ENCODE results near the gene PARD3.
A peak's percentile ranks its signal among the peaks of the same experiment; 100 is the strongest.

PARD3 gene

DNA sequence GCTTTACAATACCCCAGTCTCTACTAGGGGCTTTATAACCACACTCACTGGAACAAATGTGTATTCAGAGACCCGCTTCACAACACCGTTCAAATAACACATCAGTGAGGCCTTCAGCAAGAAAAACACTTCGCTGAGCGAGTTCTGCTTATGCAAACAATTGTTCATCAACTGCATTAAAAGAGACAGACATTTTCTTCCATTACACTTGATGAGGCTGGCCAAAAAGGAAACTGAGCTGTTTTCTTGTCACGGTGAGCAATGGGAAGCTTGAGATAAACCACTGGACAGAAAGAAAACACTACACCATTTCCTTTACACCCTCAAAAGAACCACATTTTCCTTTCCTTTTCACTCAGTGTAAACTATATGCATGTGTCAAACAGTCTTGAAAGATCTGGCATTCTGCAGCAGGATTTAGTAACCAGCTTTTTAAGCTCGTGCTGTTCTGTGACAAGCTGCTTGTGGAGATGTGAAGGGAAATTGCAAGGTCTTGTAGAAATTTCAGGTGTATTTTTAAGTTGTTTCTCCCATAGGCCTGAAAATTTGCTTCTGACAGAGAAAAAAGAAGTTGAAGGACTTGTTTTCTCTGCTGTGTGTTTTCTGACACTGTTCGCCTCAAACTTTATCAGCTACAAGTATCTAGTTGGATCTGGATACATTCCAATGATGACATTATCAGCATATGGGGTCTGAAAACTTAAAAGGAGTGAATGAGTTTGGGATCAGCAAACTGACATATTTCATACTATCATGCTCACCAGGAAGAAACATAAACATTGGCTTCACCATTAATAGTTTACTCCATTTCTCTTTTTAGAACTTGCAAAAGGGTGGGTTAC, 693.1 kb downstream of the PARD3 start:
- no peak for DNase-seq (ENCODE audit: low spot score)

DNA sequence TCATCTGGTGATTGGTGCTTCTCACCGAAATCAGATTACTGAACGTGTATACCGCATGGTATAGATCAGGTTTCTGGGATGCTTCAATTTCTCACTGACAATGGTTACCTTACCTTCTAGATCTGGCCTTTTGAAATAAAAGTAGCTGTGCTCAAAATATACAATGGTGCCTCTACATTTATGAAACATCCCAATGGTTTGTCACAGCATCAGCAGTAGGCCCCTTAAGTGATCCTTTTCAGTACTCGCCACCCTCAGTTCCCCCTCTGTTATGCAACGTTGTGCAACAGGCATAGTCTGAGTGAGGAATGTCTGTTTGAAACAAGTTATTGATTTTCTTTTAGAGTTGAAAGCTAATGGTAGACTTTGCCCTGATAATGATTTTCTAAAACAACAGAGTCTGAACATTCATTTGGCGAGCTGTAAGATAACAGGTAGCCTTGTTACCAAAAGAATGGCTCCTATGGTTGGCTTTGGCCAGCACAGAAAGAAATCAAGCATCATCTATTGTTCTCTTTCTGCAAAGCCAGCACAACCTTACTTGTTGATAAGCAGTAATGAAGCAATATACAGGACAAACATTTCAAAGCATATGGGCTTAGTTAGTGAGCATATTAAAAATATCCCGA, 693.9 kb downstream of the PARD3 start:
- DNase-seq (ENCODE audit: low spot score): peak; percentile 49

- DNase-seq (ENCODE audit: low spot score): no peak
Measured at GRCh38 chr10:34119456-34119855, 695.6 kb downstream of the PARD3 start.

GRCh38 chr10:34116681-34117271, 698.3 kb downstream of the PARD3 start:
- DNase-seq (ENCODE audit: low spot score): no peak

- no peak for DNase-seq (ENCODE audit: low spot score)
Measured at GRCh38 chr10:34116220-34116641, 698.9 kb downstream of the PARD3 start.

DNA sequence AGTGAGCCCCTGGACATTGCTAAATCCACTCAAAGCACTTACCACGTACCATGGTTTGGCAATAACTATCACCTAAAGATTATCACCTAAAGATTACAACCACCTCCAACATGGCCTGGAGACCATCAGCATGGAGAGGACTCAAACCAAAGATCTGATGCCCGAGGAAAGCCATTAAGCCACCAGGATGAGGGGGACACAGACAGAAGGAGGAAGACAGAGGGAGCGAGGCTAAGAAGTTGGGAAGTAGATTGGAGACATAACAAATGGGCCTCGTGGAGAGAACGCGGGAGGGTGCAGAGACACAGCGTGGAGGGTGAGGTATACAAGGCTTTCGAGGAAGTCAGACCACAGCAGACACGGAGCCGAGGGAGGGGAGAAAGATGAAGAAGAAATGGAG, 700.2 kb downstream of the PARD3 start:
- DNase-seq (ENCODE audit: low spot score): no peak

GRCh38 chr10:34113504-34114225, 701.4 kb downstream of the PARD3 start:
- DNase-seq (ENCODE audit: low spot score): no peak

DNA sequence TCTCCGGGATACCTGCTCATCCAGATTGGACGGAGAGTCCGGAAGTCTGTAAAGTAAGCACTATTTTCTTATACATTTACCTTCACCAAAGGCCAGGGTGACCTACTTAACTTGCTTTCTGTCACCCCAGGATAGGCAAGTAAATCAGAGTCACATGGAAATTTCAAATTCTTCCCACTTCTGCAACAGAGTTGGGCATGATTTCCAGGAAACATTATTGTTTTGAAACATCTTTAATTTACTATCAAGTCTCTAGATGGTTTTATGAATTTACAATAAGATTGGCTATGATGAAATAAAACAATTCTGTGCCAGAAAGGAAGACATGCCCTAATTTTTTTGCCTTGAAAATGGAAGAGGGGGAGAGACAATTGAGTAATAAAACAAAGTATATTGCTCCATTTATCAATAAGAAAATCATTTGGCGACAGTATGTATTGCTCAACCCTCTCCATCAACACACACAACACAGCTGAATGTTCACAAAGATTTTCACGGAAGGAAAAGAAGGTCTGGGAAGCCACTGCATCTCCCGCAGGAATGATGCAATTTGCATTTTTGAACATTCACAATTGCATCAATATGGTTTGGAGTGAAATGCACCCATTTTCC, 702.8 kb downstream of the PARD3 start:
- DNase-seq (ENCODE audit: low spot score): no peak

DNA sequence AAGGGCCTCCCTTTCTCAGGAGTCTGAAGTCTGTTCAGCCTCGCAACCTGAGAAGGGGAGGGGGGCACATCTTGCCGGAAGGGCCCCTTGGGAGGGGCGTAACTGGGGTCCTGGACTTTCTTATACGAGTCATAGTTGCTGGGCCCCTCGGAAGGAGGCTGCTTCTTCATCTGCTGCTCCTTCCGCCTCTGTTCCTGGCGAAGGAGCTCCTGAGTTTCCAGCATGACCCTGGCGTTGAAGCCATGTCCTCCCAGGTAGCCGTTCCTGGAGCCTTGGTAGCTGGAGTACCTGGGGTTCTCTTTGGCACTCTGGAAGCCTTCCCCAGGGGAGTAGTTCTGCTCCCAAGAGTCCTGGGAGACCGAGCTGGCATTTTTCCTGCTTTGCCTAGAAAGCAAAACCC, 703.9 kb downstream of the PARD3 start:
- DNase-seq (ENCODE audit: low spot score): no peak

DNA sequence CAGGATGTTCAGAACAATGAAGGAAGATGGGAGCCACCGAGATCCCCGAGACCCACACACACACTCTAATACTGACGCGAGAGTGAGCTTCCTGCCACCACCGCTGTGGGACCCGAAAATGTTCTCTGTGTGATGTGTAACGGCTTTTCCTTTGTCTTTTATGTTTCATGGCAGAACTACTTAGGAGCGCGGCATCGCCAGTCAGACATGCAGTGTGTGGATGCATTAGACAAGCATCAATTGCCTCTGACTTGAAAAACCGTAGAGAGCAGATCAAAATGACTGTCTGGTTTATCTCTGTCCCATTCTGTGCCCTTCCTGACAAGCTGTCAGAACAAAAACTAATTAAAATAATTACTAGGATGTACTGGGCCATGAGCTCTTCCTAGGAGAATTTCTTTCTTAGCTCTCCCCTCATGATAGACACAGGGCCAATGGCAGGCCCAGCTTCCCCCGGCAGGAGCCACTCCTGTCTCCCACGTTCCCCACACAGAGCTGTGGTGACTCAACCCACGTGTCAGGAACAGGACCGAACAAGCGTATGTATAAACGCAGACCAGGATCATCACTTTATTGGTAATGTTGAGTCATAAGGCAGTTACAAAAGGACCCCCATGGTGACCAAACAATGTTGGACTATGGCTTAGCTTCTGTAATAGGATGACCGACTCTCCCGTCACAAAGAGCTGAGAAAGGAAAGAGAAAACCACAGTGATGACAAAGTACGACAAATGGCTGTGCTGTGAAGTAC, 705.0 kb downstream of the PARD3 start:
- DNase-seq (ENCODE audit: low spot score): no peak

DNA sequence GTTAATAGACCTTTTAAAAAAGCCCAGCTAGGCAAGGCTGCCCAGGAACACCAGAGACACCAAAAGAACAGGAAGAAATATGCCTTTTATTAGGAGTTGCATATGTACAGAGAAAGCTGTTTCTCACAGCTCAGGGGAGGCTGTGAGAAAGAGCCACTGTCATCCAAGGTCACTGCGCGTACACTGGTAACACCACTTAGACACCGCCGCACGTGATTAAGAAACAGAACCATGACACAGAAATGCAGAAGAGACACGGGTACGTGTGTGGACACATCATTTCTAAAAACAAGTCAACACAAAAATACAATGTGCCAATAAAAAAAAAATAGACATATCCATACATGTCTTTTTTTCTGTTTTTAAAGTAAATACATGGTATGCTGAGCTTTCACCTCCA, 705.6 kb downstream of the PARD3 start:
- no peak for DNase-seq (ENCODE audit: low spot score)

GRCh38 chr10:34107626-34108516, 707.2 kb downstream of the PARD3 start:
- no peak for DNase-seq (ENCODE audit: low spot score)

GRCh38 chr10:34106356-34106885, 708.7 kb downstream of the PARD3 start:
- no peak for DNase-seq (ENCODE audit: low spot score)

GRCh38 chr10:34104829-34105572, 710.1 kb downstream of the PARD3 start:
- no peak for DNase-seq (ENCODE audit: low spot score)

- DNase-seq (ENCODE audit: low spot score): no peak
Measured at GRCh38 chr10:34102893-34103506, 712.1 kb downstream of the PARD3 start.

DNA sequence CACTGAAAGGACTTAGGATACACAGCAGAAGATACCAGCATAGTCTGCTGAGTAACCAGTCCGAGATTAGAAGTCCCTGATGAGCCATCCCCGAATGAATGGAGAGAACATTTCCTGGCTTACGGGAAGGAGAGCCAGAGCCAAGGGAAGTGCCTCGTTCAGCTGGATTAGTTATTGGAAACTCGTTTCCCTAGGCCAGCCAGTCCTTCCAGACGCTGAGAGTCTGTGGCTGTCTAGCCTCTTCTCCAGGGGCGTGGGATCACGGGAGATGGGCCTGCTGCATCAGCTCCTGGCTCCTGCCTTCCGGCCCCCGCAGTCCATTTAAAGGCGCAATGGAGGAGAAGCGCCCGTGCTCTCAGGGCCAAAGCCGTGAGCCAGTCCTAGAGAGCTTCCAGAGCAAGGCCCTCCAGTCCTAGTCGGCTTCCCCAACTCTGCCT, 712.8 kb downstream of the PARD3 start:
- no peak for DNase-seq (ENCODE audit: low spot score)

DNA sequence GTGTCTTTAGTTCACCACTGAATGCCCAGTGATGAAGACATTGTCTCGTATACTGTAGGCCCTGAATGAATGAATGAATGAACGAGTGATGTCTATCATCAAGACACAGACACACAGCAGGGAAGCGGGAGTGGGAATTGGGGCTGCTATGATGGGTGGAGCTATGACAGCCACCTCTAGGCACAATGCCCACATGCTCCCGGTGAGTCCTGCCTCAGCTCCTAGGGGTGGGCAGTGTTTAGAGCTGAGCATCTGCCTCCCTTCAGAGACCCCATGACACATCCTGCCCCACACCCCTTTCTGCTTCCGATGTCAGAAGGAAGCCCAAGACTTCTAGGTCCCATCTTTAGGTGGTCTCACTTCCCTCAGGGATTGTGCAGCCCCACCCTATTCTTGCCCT, 714.1 kb downstream of the PARD3 start:
- DNase-seq (ENCODE audit: low spot score): no peak

- no peak for DNase-seq (ENCODE audit: low spot score)
Measured at GRCh38 chr10:34098821-34099567, 716.1 kb downstream of the PARD3 start.
